ENCODE data around the gene NEBL. TPM values are rescaled to one million over a fixed set of nuclear protein-coding genes. Genes with fewer than 3 reads are reported as not detected.

The NEBL gene
- total and polyA plus RNA-seq, 2 experiments from 2014 or later, result 2.3 to 11.4 TPM

DNA sequence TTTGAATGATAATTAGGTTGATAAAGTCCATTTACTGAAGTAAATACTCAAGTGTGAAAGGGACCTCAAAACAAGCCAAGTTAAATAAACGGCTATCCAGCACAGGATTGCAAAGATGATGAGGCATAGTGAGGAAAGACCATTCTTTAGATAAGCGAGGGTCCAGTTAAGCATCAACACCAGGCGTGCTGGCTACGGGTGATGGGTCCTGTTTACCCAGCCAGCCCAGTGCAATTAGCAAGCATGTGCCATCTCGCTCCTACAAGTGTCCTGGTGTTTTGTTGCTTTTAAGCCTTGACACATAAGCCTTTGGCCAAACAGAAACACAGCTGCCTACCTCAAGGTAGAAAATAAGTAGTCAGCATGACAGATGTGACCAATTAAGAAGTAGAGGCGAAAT, 7.1 kb downstream of the NEBL start:
- ATAC-seq, result peak; percentile 43
- Histone ChIP-seq H4K20me1 (replicated peaks; ENCODE audit: insufficient read depth) (no peaks in the 10 kb centered on the region), H3K4me2 (peak overlapping the region; percentile 50), H3K27ac (ENCODE audit: low read depth) (no peak overlapping the region), H3K36me3 (ENCODE audit: insufficient read depth) (no peaks in the 10 kb centered on the region), H3F3A (replicated peaks; ENCODE audit: low read depth) (no peaks in the 10 kb centered on the region), H3K4me3 (no peak overlapping the region), H3K27me3 (ENCODE audit: insufficient read depth) (no peaks in the 10 kb centered on the region), H3K79me2 (replicated peaks; ENCODE audit: insufficient read depth) (no peaks in the 10 kb centered on the region), H3K9me2 (ENCODE audit: insufficient read depth) (no peaks in the 10 kb centered on the region), H3K4me1 (ENCODE audit: insufficient read depth) (peaks cover 14% of the 10 kb centered on the region), H2AFZ (no peak overlapping the region)
- Mint-ChIP-seq H3K4me1 (peaks cover 22% of the 10 kb centered on the region), H3K36me3 (ENCODE audit: low read depth) (no peaks in the 10 kb centered on the region), H3K27me3 (ENCODE audit: insufficient read depth, low read depth, poor library complexity) (no peaks in the 10 kb centered on the region), H3K9me3 (no peaks in the 10 kb centered on the region), H3K4me3 (no peak overlapping the region), H3K27ac (no peak overlapping the region)
- DNase-seq (ENCODE audit: low spot score), result no peak
- peak; percentile 34; the same call in 1 of the 2 replicates for TF ChIP-seq NANOG (IDR thresholded peaks at IDR 0.05; ENCODE audit: borderline replicate concordance)
- TF ChIP-seq, protein P1, sequence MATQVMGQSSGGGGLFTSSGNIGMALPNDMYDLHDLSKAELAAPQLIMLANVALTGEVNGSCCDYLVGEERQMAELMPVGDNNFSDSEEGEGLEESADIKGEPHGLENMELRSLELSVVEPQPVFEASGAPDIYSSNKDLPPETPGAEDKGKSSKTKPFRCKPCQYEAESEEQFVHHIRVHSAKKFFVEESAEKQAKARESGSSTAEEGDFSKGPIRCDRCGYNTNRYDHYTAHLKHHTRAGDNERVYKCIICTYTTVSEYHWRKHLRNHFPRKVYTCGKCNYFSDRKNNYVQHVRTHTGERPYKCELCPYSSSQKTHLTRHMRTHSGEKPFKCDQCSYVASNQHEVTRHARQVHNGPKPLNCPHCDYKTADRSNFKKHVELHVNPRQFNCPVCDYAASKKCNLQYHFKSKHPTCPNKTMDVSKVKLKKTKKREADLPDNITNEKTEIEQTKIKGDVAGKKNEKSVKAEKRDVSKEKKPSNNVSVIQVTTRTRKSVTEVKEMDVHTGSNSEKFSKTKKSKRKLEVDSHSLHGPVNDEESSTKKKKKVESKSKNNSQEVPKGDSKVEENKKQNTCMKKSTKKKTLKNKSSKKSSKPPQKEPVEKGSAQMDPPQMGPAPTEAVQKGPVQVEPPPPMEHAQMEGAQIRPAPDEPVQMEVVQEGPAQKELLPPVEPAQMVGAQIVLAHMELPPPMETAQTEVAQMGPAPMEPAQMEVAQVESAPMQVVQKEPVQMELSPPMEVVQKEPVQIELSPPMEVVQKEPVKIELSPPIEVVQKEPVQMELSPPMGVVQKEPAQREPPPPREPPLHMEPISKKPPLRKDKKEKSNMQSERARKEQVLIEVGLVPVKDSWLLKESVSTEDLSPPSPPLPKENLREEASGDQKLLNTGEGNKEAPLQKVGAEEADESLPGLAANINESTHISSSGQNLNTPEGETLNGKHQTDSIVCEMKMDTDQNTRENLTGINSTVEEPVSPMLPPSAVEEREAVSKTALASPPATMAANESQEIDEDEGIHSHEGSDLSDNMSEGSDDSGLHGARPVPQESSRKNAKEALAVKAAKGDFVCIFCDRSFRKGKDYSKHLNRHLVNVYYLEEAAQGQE (IDR thresholded peaks at IDR 0.05; ENCODE audit: unreplicated experiment), result no peak

DNA sequence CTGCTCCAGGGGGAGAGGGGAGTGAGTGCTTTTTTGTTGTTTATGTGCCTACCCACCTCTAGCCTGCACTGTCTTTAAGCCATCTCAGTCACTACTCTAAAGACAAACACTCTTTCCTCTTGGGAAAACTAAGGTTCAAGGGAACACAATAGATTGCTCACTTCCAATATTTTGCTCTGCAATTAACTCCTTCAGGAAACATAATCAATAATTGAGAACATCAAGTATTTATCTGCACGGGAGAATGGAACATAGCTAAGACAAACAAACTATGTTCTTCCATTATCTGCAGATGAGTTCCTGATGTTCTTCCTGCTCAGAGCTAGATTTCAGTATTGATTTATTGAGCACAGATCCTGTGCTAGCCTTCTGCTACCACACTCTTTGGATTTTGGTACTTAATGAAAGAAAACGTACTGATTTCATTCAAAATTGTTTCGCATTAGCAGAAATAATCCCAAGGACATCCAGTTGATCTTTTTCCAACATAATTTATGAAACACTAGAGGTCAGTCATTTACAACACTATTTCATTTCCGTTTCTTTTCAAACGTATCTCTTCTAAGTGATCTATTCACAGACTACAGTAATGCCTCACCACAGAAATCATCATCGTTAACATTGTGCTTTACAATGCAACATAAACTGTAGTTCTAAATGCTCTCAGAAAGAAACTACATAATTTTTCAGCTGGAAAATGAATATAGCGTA, 8.3 kb downstream of the NEBL start:
- Histone ChIP-seq H3F3A (replicated peaks; ENCODE audit: low read depth) (no peaks in the 10 kb centered on the region), H3K9me2 (ENCODE audit: insufficient read depth) (no peaks in the 10 kb centered on the region), H3K27me3 (ENCODE audit: insufficient read depth) (no peaks in the 10 kb centered on the region), H3K27ac (ENCODE audit: low read depth) (no peak overlapping the region), H3K4me1 (ENCODE audit: insufficient read depth) (peaks cover 14% of the 10 kb centered on the region), H3K36me3 (ENCODE audit: insufficient read depth) (no peaks in the 10 kb centered on the region), H4K20me1 (replicated peaks; ENCODE audit: insufficient read depth) (no peaks in the 10 kb centered on the region), H3K4me2 (no peak overlapping the region), H2AFZ (no peak overlapping the region), H3K79me2 (replicated peaks; ENCODE audit: insufficient read depth) (no peaks in the 10 kb centered on the region), H3K4me3 (no peak overlapping the region)
- no peaks in the 10 kb centered on the region for H3K9me3 Mint-ChIP-seq
- no peak for ATAC-seq
- H3K27me3 Mint-ChIP-seq (ENCODE audit: insufficient read depth, low read depth, poor library complexity), result no peaks in the 10 kb centered on the region
- H3K27ac Mint-ChIP-seq, result no peak overlapping the region
- DNase-seq (ENCODE audit: low spot score), result no peak
- H3K4me1 Mint-ChIP-seq, result peaks cover 22% of the 10 kb centered on the region
- H3K4me3 Mint-ChIP-seq, result no peak overlapping the region
- H3K36me3 Mint-ChIP-seq (ENCODE audit: low read depth), result no peaks in the 10 kb centered on the region
- TF ChIP-seq, protein P2, sequence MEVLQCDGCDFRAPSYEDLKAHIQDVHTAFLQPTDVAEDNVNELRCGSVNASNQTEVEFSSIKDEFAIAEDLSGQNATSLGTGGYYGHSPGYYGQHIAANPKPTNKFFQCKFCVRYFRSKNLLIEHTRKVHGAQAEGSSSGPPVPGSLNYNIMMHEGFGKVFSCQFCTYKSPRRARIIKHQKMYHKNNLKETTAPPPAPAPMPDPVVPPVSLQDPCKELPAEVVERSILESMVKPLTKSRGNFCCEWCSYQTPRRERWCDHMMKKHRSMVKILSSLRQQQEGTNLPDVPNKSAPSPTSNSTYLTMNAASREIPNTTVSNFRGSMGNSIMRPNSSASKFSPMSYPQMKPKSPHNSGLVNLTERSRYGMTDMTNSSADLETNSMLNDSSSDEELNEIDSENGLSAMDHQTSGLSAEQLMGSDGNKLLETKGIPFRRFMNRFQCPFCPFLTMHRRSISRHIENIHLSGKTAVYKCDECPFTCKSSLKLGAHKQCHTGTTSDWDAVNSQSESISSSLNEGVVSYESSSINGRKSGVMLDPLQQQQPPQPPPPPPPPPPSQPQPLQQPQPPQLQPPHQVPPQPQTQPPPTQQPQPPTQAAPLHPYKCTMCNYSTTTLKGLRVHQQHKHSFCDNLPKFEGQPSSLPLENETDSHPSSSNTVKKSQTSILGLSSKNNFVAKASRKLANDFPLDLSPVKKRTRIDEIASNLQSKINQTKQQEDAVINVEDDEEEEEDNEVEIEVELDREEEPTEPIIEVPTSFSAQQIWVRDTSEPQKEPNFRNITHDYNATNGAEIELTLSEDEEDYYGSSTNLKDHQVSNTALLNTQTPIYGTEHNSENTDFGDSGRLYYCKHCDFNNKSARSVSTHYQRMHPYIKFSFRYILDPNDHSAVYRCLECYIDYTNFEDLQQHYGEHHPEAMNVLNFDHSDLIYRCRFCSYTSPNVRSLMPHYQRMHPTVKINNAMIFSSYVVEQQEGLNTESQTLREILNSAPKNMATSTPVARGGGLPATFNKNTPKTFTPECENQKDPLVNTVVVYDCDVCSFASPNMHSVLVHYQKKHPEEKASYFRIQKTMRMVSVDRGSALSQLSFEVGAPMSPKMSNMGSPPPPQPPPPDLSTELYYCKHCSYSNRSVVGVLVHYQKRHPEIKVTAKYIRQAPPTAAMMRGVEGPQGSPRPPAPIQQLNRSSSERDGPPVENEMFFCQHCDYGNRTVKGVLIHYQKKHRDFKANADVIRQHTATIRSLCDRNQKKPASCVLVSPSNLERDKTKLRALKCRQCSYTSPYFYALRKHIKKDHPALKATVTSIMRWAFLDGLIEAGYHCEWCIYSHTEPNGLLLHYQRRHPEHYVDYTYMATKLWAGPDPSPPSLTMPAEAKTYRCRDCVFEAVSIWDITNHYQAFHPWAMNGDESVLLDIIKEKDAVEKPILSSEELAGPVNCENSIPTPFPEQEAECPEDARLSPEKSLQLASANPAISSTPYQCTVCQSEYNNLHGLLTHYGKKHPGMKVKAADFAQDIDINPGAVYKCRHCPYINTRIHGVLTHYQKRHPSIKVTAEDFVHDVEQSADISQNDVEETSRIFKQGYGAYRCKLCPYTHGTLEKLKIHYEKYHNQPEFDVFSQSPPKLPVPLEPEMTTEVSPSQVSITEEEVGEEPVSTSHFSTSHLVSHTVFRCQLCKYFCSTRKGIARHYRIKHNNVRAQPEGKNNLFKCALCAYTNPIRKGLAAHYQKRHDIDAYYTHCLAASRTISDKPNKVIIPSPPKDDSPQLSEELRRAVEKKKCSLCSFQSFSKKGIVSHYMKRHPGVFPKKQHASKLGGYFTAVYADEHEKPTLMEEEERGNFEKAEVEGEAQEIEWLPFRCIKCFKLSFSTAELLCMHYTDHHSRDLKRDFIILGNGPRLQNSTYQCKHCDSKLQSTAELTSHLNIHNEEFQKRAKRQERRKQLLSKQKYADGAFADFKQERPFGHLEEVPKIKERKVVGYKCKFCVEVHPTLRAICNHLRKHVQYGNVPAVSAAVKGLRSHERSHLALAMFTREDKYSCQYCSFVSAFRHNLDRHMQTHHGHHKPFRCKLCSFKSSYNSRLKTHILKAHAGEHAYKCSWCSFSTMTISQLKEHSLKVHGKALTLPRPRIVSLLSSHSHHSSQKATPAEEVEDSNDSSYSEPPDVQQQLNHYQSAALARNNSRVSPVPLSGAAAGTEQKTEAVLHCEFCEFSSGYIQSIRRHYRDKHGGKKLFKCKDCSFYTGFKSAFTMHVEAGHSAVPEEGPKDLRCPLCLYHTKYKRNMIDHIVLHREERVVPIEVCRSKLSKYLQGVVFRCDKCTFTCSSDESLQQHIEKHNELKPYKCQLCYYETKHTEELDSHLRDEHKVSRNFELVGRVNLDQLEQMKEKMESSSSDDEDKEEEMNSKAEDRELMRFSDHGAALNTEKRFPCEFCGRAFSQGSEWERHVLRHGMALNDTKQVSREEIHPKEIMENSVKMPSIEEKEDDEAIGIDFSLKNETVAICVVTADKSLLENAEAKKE (CRISPR knock-in tag; IDR thresholded peaks at IDR 0.05), result no peak
- TF ChIP-seq CREB1 (CRISPR knock-in tag; IDR thresholded peaks at IDR 0.05; ENCODE audit: low read depth) (no peak), CTCF (conservative IDR thresholded peaks at IDR 0.05; ENCODE audit: low read depth in 2 of 2) (no peak), ETS1 (IDR thresholded peaks at IDR 0.05) (no peak), EZH2phosphoT487 (IDR thresholded peaks at IDR 0.05; ENCODE audit: unreplicated experiment) (no peak), EZH2 (IDR thresholded peaks at IDR 0.05; ENCODE audit: low read depth, unreplicated experiment) (no peak), NANOG (IDR thresholded peaks at IDR 0.05; ENCODE audit: borderline replicate concordance) (no peak)

Measured in GM23338 (cell line).